GM18507 (cell line): ENCODE results near the gene MSL3.
A peak's percentile ranks its signal among the peaks of the same experiment; 100 is the strongest.

ENCODE experiments used
- DNase-seq: peaks from one replicate; pipeline ENCODE4 v3.0.0; 2011; ENCODE audit warnings: low read depth; ENCODE audit not compliant: insufficient read length; ENCODE audit errors: extremely low spot score
- FAIRE-seq: peaks from 2 replicates; lab custom pipeline; 2011; peaks lifted over from hg19 to GRCh38; lab: Jason Lieb, UNC

Gene MSL3

DNA sequence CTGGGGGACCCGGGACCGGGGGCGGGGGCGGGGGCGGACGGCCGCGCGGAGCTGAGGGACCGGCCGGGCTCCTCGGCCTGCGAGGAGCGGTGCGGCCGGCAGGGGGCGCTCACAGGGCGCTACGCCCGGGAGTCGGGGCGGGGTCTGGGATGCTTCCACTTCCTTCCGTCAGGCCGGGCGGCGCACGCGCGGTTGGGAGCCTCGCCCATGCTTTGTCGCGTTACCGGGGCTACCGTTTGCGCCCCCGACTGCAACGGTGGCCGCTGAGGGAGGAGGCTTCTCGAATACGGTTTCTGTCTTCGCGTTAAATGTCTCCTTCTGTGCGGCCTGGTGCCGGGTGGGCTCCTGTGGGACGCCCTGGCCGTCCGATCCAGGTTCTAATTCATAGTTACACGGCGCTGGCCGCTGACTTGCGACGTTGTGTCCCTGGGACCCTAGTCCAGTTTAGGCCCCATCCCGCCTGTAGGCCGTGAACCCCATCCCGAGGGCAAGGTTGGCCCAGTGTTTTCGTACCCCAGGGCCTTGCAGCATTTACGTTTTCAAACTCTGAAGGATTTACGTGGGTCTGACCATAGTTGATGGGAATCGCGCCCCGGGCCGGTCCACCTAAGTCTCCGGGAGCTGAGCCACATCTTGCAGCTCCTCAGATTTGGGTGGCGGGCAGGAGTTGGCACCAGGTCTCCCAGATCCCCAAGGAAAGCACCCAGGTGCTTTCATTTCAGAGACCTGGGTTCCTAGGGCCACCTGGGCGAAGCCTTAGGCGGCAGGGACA lies 549 bp downstream of the MSL3 start:
- DNase-seq (peak; percentile 33), FAIRE-seq (peak; percentile 89)

DNA sequence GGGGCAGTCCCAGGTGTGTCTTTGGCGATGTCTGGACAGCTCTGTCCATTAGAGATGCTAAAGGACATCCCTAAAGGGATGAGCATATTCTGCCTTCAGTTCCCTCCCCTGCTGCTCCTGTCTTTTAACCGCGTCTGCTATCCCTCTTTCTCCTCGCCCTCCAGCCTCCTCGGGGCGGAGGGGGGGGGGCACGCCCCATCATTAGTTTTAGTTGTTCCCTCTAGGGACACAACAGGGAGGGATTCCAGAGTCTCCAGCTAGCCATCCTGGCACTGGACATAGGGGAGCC lies 1.1 kb downstream of the MSL3 start:
- FAIRE-seq = no peak
- no peak for DNase-seq

DNA sequence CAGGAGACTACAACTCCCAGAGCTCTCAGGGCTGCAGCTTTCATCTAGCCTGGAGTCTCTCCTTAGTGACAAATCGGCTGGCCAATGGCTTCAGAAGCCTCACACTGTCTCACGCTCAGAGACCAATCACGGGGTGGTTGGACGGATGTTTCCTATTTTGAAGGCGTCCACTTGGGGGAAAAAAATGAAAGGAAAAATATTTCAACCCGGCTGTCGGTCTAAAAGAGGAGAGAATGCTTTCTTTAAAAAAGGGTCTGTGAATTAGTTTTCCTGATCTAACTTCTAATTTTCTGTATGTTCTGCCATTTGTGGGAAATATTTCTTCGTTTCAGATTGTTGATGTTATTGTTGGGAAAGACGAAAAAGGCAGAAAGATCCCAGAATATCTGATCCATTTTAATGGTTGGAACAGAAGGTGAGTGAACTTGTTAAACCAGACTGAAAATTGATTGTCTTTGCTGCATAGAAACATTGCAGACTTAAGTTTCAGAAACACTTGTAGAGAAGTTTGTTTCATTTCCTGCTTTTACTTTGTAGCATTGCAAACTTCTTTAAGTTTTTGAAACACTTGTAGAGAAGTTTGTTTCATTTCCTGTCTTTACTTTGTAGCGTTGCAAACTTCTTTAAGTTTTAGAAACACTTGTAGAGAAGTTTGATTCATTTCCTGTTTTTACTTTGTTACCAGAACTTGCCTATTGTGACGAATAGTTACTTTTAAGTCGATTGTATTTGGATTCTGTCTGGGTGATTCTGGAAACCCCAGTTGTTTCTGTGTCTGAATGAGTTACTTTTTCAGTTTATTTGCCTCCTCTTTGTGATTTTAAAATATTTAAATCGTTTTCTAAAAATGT lies 1.6 kb downstream of the MSL3 start:
- FAIRE-seq (peak; percentile 100), DNase-seq (no peak)

DNA sequence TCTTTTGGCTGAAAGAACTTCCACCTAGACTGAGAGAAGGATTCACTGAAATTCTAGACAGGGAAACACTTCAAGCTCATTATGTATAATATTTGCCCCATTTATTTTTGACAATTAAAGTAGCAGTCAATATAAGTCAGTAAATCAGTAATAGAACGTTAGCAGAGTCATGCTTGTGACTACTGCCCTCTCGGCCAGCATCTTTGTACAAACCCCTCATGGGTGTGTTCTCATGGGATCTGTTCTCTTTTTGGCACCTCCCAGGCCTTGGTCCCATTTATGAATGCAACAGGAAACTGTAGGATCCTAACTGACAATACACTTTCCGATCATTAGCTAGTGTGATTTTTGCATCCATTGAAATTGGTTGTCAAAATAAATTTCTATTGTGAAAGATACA lies 2.9 kb downstream of the MSL3 start:
- DNase-seq (no peak), FAIRE-seq (no peak)

DNA sequence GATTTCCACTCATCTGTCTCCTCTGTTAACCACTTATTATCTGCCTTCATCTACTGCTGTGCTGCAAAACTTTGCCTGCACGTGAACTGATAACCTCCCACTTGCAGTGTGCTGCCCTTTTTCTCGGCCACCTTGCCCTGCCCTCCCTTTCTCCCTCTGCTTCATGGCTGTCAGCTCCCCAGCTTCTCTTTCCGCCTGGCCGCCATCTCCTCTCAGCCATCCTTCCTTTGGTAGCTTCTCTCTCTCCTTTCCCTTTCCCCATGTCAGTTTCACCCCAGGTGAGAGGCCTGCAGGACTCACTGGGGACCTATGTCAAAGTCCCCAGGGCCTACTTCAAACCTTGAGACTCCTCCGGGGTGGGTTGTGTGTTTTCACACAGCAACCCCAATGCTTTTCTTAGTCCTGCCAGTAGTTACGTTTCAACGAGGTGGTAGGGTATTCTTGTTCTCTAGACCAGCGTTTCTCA lies 6.6 kb downstream of the MSL3 start:
- peak; percentile 82 for FAIRE-seq
- no peak for DNase-seq

DNA sequence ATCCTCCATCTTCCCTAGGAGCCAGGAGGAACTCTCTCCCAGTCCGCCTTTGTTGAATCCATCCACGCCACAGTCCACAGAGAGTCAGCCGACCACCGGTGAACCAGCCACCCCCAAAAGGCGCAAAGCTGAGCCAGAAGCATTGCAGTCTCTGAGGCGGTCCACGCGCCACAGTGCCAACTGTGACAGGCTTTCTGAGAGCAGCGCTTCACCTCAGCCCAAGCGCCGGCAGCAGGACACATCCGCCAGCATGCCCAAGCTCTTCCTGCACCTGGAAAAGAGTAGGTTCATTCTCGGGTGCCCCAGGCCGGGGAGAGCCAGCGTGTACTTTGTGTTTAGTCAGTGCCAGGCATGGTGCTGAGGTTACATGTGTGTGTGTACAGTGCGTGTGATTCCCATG lies 7.4 kb downstream of the MSL3 start:
- FAIRE-seq = no peak
- DNase-seq = no peak

DNA sequence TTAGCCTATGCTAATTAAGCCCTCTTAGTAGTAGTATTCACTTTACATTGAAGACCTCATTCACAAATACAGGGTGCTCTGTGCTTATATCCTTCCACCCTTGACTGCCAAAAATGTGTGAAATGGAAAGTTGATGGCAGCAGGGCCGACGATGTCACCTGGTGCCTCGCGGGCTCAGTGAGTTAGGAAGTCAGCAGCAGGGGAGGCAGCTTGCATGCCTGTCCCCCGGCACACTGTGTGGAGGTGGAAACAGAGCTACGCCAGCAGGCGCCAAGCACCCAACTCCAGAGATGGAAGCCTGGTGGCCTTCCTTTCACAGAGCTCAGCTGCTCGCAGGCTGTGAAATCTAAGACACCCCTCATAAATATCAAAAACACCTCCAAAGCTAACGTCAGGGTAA lies 8.4 kb downstream of the MSL3 start:
- FAIRE-seq = no peak
- DNase-seq = no peak

DNA sequence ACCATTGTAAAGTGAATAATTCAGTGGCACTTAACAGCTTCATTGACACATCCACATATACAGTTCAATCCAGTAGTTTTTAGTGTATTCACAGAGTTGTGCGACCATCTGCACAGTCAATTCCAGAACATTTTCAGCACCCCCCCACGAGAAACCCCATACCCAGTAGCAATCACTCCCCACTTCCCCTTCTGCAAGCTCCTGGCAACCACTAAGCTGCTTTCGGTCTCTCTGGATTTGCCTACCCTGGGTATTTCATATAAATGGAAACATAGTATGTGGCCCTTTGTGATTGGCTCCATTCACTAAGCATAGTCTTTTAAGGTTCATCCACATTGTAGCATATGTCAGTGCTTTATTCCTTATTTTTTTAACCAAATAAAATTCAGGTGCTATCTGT lies 10.0 kb downstream of the MSL3 start:
- FAIRE-seq = peak; percentile 84
- no peak for DNase-seq

DNA sequence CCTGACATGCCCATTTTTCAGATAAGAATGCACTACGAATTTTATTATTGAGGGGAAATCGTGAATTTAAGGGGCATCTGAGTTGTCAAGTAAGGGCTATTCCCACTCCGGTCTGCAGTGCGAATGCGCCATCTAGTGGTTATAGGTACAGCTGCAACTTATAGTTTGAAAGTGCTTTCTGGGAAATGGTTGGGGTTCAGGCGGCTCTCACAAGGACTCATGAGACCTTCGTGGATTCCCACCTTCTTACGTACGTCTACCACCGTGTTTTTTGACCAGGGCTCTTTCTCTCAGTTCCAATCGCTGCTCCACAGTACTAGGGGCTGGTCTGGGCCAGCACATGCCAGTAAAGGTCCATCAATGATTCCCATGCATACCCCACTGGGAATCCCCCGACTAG lies 12.3 kb downstream of the MSL3 start:
- FAIRE-seq = peak; percentile 81

DNA sequence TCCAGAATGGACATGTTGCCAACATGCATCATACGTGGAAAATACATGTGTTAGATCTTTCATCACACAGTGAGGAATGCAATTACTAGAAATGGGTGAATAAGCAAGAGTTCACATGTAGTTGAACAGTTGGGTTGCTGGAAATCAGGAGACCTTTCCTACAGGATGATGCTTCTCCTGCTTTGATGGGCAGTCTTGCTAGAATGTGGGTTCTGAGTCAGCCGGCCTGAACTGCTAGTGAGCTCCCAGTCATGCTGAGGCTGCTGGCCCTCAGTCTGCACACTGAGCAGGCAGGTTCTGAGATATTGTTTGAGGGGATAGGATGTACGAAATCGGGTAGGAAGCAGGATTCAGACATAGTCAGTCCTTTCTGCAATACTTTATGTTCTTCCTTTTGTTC lies 20.2 kb downstream of the MSL3 start:
- FAIRE-seq (no peak), DNase-seq (no peak)

More for the DNA sequence above, 12.3 kb downstream of the MSL3 start:
- peak; percentile 9 for DNase-seq

DNA sequence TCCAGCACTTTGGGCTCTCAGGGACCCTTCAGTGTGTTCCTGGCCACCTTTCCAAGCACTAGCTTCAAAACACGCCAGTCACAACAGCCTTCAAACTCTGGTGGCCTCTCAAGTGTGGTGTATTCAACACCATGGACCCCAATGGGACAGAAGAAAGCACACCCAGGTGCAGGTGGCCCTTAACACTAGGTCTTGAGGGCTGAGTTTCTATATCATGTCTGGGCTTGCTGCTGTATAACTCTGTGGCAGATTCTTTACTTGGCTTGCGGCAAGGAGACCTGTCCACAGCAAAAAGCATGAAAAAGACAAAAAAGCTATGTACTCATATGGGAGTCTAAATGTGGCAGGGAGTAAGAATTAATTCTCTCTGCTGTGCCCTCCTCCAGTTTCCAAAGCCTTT lies 23.1 kb downstream of the MSL3 start:
- FAIRE-seq = no peak
- DNase-seq = no peak

DNA sequence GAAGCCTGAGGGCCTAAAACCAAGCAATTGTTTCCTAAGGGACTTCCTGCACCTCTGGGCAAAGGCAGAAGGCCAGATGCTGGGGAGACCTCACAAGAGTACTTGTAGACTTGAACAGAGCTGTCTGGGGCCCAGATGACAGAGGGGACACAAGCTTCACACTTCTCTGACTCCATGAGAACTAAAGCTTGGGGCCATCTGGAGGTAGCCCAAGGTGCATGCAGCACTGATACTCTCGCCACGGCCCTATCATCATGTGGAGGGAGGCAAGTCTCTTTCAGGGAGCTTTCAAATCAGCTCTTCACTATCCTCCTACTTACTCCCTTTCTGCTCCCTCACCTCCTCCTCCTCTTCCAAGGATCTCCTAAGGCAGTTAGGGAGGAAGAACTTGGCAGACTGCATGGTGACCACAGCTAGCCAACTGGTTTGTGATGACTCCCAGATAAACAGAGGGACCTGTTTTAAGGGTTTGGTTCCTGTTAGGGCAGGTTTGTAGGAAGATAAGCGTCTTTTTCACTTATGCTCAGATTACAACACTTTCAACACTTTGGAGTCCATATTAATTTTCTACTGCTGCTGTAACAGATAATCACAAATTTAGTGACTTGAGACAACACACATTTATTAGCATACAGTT lies 23.8 kb downstream of the MSL3 start:
- no peak for FAIRE-seq
- DNase-seq = no peak

DNA sequence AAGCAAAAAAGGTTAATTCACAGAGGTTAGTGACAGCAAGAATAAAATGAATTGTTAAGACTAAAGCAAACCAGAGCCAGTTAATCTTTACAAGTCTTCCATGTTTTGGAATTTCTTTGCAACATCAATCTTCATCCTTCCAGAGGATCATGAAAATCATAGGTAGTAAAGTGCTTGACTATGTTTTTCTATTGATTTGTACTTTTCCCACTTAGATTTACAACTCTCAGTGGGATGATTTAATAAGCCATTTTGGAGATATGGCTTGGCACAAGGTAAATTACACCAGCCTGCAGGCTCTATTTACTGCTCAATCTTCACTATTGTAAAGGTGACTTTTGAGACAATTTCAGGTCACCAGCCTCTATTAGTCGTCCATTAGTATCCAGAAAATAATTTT lies 26.5 kb downstream of the MSL3 start:
- no peak for DNase-seq
- no peak for FAIRE-seq

DNA sequence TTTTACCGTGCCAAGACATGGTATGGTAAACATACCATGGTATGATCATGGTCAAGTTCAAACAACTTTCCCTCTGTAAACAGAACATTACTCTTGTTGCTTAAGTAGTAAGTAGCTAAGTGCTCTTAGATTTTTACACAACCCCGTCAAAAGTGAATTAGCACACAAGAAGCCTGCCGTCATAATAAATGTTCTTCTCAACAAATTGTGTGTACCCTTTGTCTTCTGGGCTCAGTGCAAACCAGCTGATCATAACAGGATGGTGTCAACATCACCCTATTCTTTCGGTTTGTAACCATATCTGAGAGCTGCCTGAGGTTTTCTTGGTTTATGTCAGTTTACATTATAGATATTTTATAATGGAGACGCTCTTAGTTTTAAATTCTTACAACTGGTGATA lies 28.8 kb downstream of the MSL3 start:
- no peak for FAIRE-seq

DNA sequence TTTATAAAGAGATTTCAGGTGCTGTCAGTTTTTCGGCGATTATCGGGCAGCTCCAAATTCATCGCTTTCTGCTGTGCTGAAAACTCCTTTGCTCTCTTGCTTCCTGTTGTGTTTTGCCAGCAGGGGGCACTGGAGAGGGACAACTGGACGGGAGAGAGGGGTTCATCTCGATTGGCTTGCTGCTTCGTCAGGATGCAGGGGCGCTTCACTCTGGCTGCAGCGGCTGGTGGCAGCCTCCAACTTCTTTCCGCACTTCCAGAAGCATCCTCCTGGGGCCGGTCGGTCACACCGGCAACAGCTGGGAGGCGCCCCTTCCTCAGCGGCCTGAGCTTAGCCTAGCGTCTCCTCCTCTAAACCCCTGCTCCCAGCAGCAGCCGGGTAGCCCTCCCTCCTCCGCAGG lies 29.5 kb downstream of the MSL3 start:
- FAIRE-seq = no peak
- DNase-seq = no peak

More for the DNA sequence above, 28.8 kb downstream of the MSL3 start:
- no peak for DNase-seq

DNA sequence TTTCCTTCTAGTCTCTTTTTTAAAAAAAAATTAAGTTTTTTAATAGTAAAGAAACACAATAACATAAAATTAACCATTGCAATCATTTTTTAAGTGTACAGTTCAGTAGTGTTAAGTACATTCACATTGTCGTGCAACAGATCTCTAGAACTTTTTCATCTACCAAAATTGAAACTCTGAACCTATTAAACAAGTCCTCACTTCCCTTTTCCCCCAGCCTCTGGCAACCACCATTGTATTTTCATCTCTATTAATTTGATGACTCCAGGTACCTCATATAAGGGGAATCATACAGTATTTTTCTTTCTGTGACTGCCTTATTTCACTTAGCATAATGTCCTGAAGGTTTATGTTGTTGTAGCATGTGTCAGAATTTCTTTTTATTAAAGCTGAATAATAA lies 31.8 kb downstream of the MSL3 start:
- DNase-seq (no peak), FAIRE-seq (peak; percentile 90)

DNA sequence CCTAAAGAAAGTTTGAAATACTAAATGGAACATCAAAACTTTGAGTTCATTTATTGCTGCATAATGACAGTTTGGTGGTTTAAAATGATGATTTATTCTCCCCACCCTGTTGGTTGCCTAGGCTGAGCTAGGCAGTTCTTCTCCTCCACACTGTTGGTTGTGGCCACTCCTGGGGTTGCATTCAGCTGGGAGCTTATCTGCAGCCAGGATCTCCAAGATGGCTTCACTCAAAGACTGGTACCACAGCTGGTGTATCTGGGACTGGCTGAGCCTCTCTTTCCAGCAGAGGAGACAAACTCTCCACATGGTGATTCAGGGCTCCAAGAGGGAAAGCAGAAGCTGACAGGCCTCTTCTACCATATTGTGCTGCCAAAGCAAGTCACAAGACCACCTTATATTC lies 33.1 kb downstream of the MSL3 start:
- no peak for DNase-seq
- peak; percentile 38 for FAIRE-seq

DNA sequence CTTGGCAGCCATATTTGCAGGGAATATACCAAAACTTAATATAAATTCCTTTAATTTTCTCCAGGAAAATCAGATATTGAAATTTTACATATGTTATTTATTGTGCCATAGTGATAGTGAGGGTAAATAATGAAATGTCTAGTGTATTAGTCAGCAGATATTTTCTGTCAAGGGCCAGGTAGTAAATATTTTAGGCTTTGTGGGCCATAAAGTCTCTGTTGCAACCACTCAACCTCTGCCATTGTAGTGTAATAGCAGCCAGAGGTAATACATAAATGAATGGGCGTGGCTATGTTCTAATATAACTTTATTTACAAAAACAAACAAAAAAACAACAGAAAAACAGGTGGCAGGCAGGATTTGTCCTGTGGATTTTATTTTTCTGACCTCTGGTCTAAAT lies 33.5 kb downstream of the MSL3 start:
- DNase-seq = no peak
- no peak for FAIRE-seq

DNA sequence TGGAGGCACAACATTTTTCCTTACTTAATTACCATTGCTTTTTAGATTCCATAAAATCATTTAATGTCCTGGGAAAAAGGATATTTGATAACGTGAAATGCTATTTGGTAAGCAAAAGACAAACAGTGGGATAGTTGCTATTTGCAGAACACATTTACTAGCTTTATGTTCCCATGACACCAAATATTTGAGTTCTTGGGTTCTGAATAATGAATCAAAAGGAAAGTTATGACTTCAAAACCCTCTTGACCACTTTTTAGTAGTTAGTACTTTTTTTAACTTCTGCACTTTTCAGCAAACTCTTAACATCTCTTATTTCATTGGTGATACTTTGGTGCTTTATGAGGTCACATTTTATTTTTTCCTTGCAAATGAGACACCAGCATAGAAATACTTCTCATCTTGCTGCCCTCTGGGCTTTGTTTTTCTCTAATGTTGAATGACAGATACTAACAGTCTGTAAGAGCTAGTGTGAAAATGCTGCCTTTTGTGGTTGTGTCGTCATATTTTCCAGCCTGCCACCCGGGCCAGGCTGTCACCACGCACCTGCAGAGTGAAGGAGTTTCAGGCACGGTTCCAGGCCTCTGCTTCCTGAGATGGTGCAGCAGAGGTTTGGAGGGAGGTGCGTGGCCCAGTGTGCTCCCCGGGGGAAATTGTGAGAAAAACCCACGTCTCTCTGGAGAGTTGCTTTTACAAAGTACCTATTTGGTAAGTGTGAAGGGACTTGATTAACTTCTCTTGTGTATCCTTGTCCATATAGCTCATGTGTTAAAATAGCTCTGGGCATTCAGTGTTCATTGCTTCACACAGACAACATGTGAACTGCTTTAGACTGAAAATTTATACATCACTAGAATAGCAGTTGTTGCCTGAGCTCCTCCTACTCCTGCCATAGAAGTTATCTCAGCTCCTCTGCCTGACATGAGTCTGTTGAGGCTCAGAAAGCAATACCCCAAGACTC lies 34.7 kb downstream of the MSL3 start:
- DNase-seq (peak; percentile 25), FAIRE-seq (peak; percentile 98)
